PC-9 (cell line): ENCODE measurements around the gene ENG. TPM values are rescaled to one million over a fixed set of nuclear protein-coding genes. Genes with fewer than 3 reads are reported as not detected.

Experiments used
- BruUV-seq: library from RNA; stranded (reverse); fragments of 400-500 nt; replicated peaks from 2 replicates; lab custom pipeline; 2021; lab: Mats Ljungman, UMichigan
- CTCF ChIA-PET: fragments of 300-600 bp; sonication (Branson Sonifier 250); formaldehyde crosslinking; loops from one replicate; lab custom pipeline; 2022; ENCODE audit warnings: antibody characterized with exemption; lab: Charles Lee
- POLR2A ChIA-PET: fragments of 300-600 bp; sonication (Branson Sonifier 250); formaldehyde crosslinking; loops from one replicate; lab custom pipeline; 2022; ENCODE audit warnings: antibody characterized with exemption; ENCODE audit not compliant: unreplicated experiment; lab: Charles Lee
- DNase-seq, 2 experiments: peaks; one replicate each; pipeline versions ENCODE4 v3.0.0 to v3.0.0-alpha.2; 2015 to 2022; ENCODE audit warnings: mixed read lengths in 1 of 2
- H2AFZ ChIP-seq: fragments of 200-600 bp; sonication (generic); 2 replicates; pipeline ENCODE4 v1.8.1; 2017; ENCODE audit warnings: antibody characterized with exemption
- H3F3A ChIP-seq: fragments of 200-600 bp; sonication (generic); 2 replicates; pipeline ENCODE4 v1.8.1; 2017; ENCODE audit warnings: antibody characterized with exemption, mild to moderate bottlenecking, low read depth; ENCODE audit not compliant: insufficient read depth
- H3K27ac ChIP-seq: fragments of 200-600 bp; sonication (generic); 2 replicates; pipeline ENCODE4 v1.6.1; 2016; ENCODE audit warnings: mixed run types
- H3K27me3 ChIP-seq: fragments of 200-600 bp; sonication (generic); 2 replicates; pipeline ENCODE4 v1.6.1; 2016; ENCODE audit warnings: low read depth, mixed run types; ENCODE audit not compliant: insufficient read depth
- H3K36me3 ChIP-seq: fragments of 200-600 bp; sonication (generic); 2 replicates; pipeline ENCODE4 v1.6.1; 2016; ENCODE audit warnings: low read depth, mixed run types
- H3K4me1 ChIP-seq: fragments of 200-600 bp; sonication (generic); replicated peaks from 2 replicates; pipeline ENCODE4 v1.6.1; 2016; ENCODE audit warnings: mixed run types; ENCODE audit not compliant: insufficient read depth
- H3K4me2 ChIP-seq: fragments of 200-600 bp; sonication (generic); 2 replicates; pipeline ENCODE4 v1.6.1; 2017; ENCODE audit warnings: mixed run types
- H3K4me3 ChIP-seq: fragments of 200-600 bp; sonication (generic); 2 replicates; pipeline ENCODE4 v1.6.1; 2016; ENCODE audit warnings: mixed run types
- H3K79me2 ChIP-seq: fragments of 200-600 bp; sonication (generic); 2 replicates; pipeline ENCODE4 v1.6.1; 2017; ENCODE audit warnings: low read depth, mixed run types
- H3K9me2 ChIP-seq: fragments of 200-600 bp; sonication (generic); 2 replicates; pipeline ENCODE4 v1.8.1; 2017; ENCODE audit warnings: mild to moderate bottlenecking; ENCODE audit not compliant: insufficient read depth
- H3K9me3 ChIP-seq: fragments of 200-600 bp; sonication (generic); 2 replicates; pipeline ENCODE4 v1.8.1; 2016; ENCODE audit warnings: low read depth; ENCODE audit not compliant: insufficient read depth
- H4K20me1 ChIP-seq: fragments of 200-600 bp; sonication (generic); 2 replicates; pipeline ENCODE4 v1.8.1; 2017; ENCODE audit not compliant: insufficient read depth
- CTCF ChIP-seq: fragments of 200-600 bp; sonication (generic); conservative IDR thresholded peaks from 2 replicates; pipeline ENCODE4 v1.6.1; 2017; ENCODE audit warnings: mixed run types, antibody characterized with exemption, mild to moderate bottlenecking, moderate library complexity
- EZH2 ChIP-seq: fragments of 200-600 bp; sonication (generic); IDR thresholded peaks from 2 replicates; pipeline ENCODE4 v1.8.0; 2017; ENCODE audit warnings: antibody characterized with exemption, low read depth
- intact Hi-C: fragments of 100-400 bp; cut with micrococcal nuclease; formaldehyde crosslinking; loops from one replicate; pipeline ENCODE4 v1.10.0; 2022; ENCODE audit not compliant: unreplicated experiment
- total RNA-seq: library from RNA; stranded (reverse); gene quantifications from 2 replicates; pipeline ENCODE4 v1.2.3, GENCODE V29; 2021

The ENG gene
- total RNA-seq, 1 experiment from 2014 or later: 23.1 TPM

DNA sequence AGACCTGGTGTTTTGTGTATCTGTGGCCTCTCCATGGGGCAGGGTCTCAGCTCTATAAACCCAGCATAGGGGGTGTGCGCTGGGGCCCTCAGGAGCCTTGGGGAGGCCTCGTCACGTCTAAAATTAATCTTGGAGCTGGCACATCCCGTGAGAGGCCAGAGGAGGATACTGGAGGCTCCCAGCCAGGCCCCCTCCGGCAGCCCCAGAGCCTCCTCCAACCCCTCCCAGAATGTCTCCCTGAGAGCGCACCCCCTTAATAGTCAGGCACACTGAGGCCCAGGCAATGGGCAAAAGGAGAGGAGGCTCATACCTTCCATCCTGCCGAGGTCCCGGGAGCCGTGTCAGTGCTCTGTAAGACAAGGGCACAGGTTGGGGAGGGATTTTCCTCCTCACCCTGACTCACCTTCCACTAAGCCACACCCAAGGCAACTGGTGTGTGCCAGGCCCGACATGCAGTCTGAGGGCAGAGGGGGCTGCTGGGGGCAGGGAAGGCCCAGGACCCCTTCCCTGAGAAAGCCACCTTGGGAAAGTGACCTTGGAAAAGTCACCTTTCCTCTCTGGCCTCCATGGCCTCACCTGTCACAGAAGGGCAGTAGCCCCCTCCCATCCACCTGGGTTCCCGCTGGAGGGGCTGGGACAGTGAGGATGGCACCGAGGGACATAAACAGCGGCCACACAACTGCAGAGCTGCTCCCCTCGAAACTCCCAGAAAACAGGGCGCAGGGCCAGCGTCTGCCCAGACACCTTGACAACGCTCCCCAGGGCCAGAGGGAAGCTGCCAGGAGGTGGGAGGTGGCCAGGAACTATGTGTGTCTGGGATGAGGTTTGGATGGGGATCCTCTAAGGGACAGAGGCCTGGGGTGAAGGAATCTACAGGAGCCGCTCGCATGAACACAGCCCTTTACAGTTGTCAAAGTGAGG is 20.1 kb upstream of the ENG start:
- Histone ChIP-seq H3K4me1 (peaks cover 19% of the 10 kb centered on the region; the same call in 1 of the 2 replicates), H3K9me2 (no peaks in the 10 kb centered on the region), H3K36me3 (no peaks in the 10 kb centered on the region), H3K9me3 (no peaks in the 10 kb centered on the region), H3K27ac (no peak overlapping the region), H3F3A (no peaks in the 10 kb centered on the region), H2AFZ (no peak overlapping the region), H3K4me3 (no peak overlapping the region), H4K20me1 (no peaks in the 10 kb centered on the region), H3K27me3 (no peaks in the 10 kb centered on the region), H3K4me2 (0 out of 2 replicates have a peak overlapping the region, but pooled peaks have one; percentile 15), H3K79me2 (no peaks in the 10 kb centered on the region)
- intact Hi-C loops: loop anchor here (5.0 kb wide), 1 partner anchor 72 kb away; the partner anchor contains the start of gene FPGS
- CTCF ChIA-PET: interaction anchor here (0.6 kb wide), 1 partner anchor 73 kb away, joined by 3 read pairs; no protein-coding TSS in a partner anchor
- no peak for TF ChIP-seq EZH2
- TF ChIP-seq CTCF: no peak
- DNase-seq: peak in 1 of 2 experiments; percentile 33
- POLR2A ChIA-PET: no interaction called here
- no TSS peak for BruUV-seq

DNA sequence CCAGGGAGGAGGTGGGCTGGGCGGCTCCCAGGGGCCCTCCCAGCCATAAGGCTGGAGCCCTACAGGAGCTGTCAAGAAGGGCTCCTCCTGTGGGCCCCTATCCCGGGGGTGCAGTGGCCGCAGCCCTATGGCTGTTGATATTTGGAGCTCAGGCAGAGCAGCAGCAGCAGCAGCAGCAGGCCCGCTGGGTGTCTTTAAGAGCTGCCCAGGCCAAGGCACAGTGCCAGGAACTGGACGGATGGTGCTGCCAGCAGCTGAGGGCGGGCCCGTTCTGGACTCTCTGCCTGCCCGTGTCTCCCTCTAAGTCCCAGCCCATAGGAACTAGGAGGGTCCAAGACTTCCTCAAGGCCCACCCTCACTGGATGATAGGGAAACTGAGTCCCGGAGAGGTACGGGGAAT is 19.4 kb upstream of the ENG start:
- TF ChIP-seq EZH2: no peak
- TF ChIP-seq CTCF: no peak
- Histone ChIP-seq H4K20me1 (no peaks in the 10 kb centered on the region), H3K27ac (no peak overlapping the region), H2AFZ (no peak overlapping the region), H3K79me2 (no peaks in the 10 kb centered on the region), H3K4me3 (no peak overlapping the region), H3K27me3 (no peaks in the 10 kb centered on the region), H3K36me3 (no peaks in the 10 kb centered on the region), H3K4me2 (no peak overlapping the region), H3F3A (no peaks in the 10 kb centered on the region), H3K9me2 (no peaks in the 10 kb centered on the region), H3K9me3 (no peaks in the 10 kb centered on the region), H3K4me1 (peaks cover 19% of the 10 kb centered on the region; the same call in 1 of the 2 replicates)
- ChIA-PET POLR2A (no interaction called here), CTCF (interaction anchor here (0.6 kb wide), 1 partner anchor 73 kb away, joined by 3 read pairs; no protein-coding TSS in a partner anchor)
- DNase-seq: no peak
- intact Hi-C loops: loop anchor here (5.0 kb wide), 1 partner anchor 72 kb away; the partner anchor contains the start of gene FPGS
- BruUV-seq: no TSS peak

DNA sequence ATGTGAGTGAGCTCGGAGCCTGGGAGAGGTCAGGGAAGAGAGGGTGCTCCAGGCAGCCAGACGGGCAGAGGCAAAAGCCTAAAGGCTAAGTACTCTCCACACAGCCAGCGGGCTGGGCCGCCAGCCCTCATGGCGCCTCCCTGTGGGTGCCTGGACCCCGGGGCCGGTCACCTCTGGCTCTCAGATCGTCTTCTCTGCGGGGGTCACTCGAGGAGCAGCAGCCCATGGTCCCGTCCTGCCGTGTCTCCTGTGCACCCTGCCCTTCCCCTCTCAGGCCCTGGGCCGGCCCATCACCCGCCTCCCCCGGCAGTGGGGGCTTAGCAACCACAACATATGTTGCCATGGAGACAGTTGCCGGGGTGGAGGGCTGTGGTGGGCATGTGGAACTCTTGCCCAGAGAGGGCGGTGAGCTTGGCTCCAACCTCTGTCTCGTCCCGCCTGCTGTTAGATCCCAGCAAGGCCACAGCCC is 18.8 kb upstream of the ENG start:
- Histone ChIP-seq H2AFZ (no peak overlapping the region), H3K4me3 (no peak overlapping the region), H3F3A (no peaks in the 10 kb centered on the region), H3K4me2 (no peak overlapping the region), H3K4me1 (peaks cover 19% of the 10 kb centered on the region; the same call in 1 of the 2 replicates), H3K27me3 (no peaks in the 10 kb centered on the region), H3K27ac (no peak overlapping the region), H3K36me3 (no peaks in the 10 kb centered on the region), H3K9me3 (no peaks in the 10 kb centered on the region), H3K9me2 (no peaks in the 10 kb centered on the region), H4K20me1 (no peaks in the 10 kb centered on the region), H3K79me2 (no peaks in the 10 kb centered on the region)
- no peak for DNase-seq
- intact Hi-C loops: loop anchor here (5.0 kb wide), 1 partner anchor 71 kb away; the partner anchor contains the start of gene FPGS
- BruUV-seq: no TSS peak
- CTCF ChIA-PET: no interaction called here
- TF ChIP-seq EZH2 (no peak), CTCF (no peak)
- POLR2A ChIA-PET: no interaction called here
